K562 (cell line): ENCODE measurements around the gene SELENOW. TPM values are rescaled to one million over a fixed set of nuclear protein-coding genes. Genes with fewer than 3 reads are reported as not detected.

Experiments
- CREB1 ChIP-seq, 2 experiments: sonication (generic) in 1 of 2; formaldehyde crosslinking in 1 of 2; IDR thresholded peaks; 2 replicates each; pipeline versions ENCODE4 v1.6.1 to v1.8.0; 2012 to 2022; ENCODE audit warnings: inconsistent platforms in 1 of 2, mild to moderate bottlenecking in 1 of 2, missing genetic modification reagents in 1 of 2, moderate library complexity in 1 of 2
- NFE2L1 ChIP-seq: fragments of 450-650 bp; IDR thresholded peaks from 2 replicates; pipeline ENCODE4 v1.6.1; 2016; ENCODE audit warnings: missing genetic modification characterization, low read depth, mild to moderate bottlenecking, missing compliant biosample characterization, moderate library complexity, borderline replicate concordance
- polyA plus RNA-seq, 8 experiments: library from polyadenylated mRNA; depleted of rRNA in 4 of 8; stranded (reverse) in 5 of 8; unstranded in 3 of 8; fragments of >200 nt; fragmentation: Nextera tagmentation in 2 of 8; fragmentation: Illumina TruSeq in 1 of 8; extraction: Ambion mirVana in 2 of 8; extraction: Trizol in 1 of 8; gene quantifications; 2 replicates each; pipeline versions ENCODE4 v1.2.1 to v1.2.3, GENCODE V29; 2011 to 2014; ENCODE audit warnings: inconsistent platforms in 1 of 8, missing spikeins in 1 of 8
- total RNA-seq, 7 experiments: library from RNA; depleted of rRNA in 6 of 7; stranded (reverse); fragments of >200 nt in 6 of 7; fragmentation: Illumina TruSeq in 2 of 7; extraction: Trizol in 2 of 7; gene quantifications; 2 replicates each; pipeline versions ENCODE4 v1.2.1 to v1.2.3, GENCODE V29; 2011 to 2021; ENCODE audit warnings: low replicate concordance in 1 of 7
- TF ChIP-seq, protein P1 (sequence below), 2 experiments: fragments of 450-650 bp in 1 of 2; sonication (generic) in 1 of 2; formaldehyde crosslinking in 1 of 2; IDR thresholded peaks in 1 of 2; conservative IDR thresholded peaks in 1 of 2; 2 replicates each; pipeline versions ENCODE4 v1.6.1 to v1.8.1; 2016 to 2023; ENCODE audit warnings: mild to moderate bottlenecking in 2 of 2, moderate library complexity in 2 of 2, inconsistent platforms in 1 of 2, missing genetic modification reagents in 1 of 2
- TF ChIP-seq, protein P2 (sequence below): sonication (generic); formaldehyde crosslinking; IDR thresholded peaks from 2 replicates; pipeline ENCODE4 v1.8.0; 2023; ENCODE audit warnings: missing genetic modification reagents, mild to moderate bottlenecking, borderline replicate concordance

Gene SELENOW
- total and polyA plus RNA-seq, 9 of the 15 experiments (the other 6 are each of a cell fraction or from before 2014, with no cell fraction given) = 91.9 to 279 (median 156) TPM

DNA sequence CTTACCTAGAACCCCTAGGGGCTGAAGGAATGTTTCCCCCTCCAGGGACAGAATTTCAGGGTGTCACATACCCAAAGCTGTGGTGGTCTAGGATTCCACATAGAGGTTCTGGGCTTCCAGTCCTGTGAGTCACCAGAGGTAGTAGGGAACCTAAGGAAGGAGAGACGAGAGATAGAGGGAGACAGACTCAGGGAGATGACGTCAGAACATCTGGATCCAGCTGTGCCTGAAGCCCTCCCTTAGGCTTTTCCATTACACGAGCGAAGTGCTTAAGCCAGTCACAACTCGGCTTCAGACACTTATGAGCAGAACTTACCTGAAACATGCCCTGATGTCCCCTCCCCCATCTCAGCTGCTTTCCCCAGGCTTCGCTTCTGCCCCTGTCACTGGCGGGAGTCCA is 11.8 kb upstream of the SELENOW start (continued):
- TF ChIP-seq, protein P1, sequence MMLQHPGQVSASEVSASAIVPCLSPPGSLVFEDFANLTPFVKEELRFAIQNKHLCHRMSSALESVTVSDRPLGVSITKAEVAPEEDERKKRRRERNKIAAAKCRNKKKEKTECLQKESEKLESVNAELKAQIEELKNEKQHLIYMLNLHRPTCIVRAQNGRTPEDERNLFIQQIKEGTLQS (IDR thresholded peaks at IDR 0.05) = peak; percentile 81
- TF ChIP-seq, protein P1 (CRISPR knock-in tag; conservative IDR thresholded peaks at IDR 0.05) = no peak
- TF ChIP-seq NFE2L1 (no peak), CREB1 (IDR thresholded peaks at IDR 0.05) (peak; percentile 52; the same call in 1 of the 2 replicates), CREB1 (CRISPR knock-in tag; IDR thresholded peaks at IDR 0.05) (peak; percentile 73)
- TF ChIP-seq, protein P2, sequence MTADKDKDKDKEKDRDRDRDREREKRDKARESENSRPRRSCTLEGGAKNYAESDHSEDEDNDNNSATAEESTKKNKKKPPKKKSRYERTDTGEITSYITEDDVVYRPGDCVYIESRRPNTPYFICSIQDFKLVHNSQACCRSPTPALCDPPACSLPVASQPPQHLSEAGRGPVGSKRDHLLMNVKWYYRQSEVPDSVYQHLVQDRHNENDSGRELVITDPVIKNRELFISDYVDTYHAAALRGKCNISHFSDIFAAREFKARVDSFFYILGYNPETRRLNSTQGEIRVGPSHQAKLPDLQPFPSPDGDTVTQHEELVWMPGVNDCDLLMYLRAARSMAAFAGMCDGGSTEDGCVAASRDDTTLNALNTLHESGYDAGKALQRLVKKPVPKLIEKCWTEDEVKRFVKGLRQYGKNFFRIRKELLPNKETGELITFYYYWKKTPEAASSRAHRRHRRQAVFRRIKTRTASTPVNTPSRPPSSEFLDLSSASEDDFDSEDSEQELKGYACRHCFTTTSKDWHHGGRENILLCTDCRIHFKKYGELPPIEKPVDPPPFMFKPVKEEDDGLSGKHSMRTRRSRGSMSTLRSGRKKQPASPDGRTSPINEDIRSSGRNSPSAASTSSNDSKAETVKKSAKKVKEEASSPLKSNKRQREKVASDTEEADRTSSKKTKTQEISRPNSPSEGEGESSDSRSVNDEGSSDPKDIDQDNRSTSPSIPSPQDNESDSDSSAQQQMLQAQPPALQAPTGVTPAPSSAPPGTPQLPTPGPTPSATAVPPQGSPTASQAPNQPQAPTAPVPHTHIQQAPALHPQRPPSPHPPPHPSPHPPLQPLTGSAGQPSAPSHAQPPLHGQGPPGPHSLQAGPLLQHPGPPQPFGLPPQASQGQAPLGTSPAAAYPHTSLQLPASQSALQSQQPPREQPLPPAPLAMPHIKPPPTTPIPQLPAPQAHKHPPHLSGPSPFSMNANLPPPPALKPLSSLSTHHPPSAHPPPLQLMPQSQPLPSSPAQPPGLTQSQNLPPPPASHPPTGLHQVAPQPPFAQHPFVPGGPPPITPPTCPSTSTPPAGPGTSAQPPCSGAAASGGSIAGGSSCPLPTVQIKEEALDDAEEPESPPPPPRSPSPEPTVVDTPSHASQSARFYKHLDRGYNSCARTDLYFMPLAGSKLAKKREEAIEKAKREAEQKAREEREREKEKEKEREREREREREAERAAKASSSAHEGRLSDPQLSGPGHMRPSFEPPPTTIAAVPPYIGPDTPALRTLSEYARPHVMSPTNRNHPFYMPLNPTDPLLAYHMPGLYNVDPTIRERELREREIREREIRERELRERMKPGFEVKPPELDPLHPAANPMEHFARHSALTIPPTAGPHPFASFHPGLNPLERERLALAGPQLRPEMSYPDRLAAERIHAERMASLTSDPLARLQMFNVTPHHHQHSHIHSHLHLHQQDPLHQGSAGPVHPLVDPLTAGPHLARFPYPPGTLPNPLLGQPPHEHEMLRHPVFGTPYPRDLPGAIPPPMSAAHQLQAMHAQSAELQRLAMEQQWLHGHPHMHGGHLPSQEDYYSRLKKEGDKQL (CRISPR knock-in tag) = no peak
